Measurements from ENCODE around the gene AVPI1. TPM values are rescaled to one million over a fixed set of nuclear protein-coding genes. Genes with fewer than 3 reads are reported as not detected.

AVPI1 gene, protein sequence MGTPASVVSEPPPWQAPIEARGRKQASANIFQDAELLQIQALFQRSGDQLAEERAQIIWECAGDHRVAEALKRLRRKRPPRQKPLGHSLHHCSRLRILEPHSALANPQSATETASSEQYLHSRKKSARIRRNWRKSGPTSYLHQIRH
- 4.4 and 5.6 TPM in 2 replicates for total RNA-seq

DNA sequence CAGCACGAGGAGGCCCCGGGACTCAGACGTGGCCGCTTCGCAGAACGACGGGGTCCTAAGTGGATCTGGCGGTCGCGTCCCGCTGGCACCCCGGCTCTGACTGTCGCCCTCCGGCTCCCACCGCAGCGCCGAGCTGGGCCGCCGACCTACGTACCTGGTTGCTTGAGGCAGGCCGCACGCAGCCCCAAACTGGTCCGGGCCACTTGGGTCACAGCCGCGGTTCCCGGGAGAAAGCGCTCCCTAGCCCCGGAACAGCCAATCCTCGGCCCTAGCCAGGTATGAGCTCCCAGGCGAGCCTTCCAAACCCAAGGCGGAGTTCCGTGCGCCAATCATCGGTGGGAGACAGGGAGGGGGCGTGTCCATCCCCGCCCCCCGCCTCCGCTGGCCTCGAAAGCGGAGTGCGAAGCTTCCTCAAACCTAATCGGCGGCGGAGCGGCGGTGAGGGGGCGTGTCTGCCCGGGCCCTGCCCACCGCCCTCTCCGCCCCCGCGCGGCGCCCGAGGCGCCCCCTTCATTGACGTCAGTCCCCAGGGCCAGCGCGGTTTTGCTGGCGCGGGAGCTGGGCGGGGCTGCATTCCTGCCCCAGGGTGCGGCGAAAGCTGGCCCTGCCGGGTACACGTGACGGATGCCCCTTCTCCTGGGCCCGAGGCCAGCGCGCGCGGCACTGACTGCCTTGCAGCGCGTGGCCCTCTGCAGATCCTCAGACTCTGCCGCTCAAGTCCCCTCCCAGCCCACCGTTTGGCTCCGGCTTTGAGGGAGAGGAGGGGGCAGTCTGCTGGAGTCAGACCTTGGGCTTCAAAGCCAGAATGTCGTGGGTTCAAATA lies at the start of gene AVPI1:
TSS of gene AVPI1 (minus strand) at position 280 of the 823 bp plus-strand sequence. CDS start 7,336 bp downstream, outside the sequence.
- peak; percentile 97 for DNase-seq

DNA sequence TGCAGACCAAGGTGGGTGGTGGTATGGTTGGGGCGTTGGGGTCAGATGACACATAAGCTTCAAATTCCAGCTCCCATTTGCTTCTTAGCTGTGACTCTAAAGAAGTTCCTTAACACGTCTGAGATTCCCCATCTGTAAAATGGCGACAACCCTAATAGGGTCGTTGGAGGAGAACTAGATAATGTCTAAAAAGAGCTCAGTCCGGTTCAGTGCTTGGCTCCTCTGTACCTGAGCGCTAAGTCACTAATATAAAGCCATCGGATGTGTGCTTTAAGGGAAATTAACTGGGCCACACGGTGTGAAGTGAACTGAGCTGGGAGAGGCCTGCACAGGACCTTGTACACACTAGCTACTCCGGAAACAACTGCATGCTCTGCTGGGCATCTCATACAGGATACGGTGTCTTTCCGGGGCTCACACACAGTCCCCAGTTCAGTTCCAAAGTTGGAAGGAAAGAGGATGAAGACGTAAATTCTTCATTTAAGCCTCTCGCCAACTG lies 49.4 kb upstream of the AVPI1 start:
- no peak for DNase-seq

DNA sequence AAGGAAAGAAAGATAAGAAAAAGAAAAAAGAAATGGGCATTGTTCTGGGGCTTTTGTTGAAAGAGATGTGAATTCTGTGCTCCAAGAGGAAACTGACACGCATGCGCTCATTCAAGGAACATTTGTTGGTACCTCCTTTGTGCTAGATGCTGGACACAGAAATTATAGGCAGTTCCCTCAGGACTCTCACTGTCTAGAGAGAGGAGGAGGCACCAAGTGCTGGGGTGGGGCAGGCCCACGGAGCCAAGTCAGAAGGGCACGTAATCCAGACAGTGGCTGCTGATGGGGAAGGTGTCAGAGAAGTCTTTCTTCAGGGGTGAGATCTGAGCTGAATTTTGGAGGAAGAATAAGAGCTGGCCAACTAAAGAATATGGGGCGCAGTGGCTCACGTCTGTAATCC lies 47.0 kb upstream of the AVPI1 start:
- no peak for DNase-seq

DNA sequence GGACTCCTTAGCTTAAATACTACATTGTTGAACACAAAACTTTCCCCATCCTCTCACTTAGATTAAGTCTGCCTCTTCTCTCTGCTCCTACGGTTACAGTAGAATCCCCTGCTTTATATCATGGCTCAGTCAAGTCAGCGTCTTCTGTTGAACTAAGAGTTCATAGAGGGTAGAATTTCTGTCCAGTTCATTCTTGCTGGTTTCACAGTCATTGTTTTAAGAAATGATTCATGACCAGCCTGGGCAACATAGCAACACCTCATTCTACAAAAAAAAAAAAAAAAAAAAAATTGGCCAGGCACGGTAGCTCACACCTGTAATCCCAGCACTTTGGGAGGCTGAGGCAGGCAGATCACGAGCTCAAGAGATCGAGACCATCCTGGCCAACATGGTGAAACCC lies 46.2 kb upstream of the AVPI1 start:
- no peak for DNase-seq

DNA sequence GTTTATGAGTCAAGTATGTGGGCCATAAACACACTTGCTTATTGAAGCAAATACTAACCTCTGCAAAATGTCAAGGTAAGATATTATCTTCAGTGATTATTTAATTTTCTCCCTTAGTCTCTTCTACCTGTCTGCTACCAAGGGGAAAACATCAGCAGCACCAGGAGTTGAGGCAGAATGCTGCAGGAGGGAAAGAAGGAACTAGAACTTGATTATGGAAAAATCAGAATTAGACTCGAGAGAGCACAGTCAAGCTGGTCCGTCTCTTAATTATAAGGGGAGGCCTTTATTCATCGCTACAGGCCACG lies 45.0 kb upstream of the AVPI1 start:
- no peak for DNase-seq

DNA sequence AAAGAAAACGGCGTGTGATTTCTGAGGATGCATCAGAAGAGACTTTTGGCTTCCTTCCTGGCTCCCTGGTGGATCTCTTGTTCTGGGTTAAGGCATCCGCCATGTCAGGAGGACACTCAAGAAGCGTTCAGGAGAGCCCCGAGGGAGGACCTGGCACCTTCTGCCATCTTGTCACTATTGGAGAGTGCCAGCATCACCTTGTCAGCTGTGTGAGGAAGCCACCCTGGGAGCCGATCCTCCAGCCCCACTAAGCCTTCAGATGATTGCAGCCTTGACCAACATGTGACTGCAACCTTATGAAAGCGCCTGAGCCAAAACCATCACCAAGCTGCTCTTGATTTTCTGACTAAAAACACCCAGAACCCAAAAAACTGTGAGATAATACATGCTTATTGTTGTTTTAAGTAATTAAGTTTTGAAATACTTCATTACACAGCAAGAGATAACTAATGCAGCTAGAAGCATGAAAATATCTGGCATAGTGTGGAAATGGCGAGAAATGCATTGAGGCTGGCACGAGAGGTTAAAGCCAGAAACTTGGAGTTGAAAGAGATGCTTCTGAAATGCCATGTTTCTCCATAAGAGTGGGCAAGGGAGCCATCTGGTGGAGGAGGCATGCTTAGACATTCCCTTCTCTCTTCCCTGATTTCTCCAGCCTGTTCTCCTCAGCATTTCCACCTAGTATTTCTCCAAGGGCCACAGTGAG lies 44.5 kb upstream of the AVPI1 start:
- peak; percentile 87 for DNase-seq

DNA sequence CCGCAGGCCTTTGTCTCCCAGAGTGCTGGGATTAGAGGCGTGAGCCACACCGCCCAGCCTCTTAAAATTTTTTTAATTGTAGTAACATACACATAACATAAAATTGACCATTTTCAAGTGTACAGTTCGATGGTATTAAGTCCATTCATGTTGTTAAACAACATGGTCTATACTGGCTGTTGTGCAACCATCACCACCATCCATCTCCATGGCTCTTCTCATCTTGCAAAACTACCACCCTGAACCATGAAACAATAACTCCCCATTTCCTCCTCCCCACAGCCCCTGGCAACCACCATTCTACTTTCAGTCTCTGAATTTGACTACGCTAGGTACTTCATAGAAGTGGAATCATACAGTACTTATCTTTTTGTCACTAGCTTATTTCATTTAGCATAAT lies 42.0 kb upstream of the AVPI1 start:
- DNase-seq: no peak

DNA sequence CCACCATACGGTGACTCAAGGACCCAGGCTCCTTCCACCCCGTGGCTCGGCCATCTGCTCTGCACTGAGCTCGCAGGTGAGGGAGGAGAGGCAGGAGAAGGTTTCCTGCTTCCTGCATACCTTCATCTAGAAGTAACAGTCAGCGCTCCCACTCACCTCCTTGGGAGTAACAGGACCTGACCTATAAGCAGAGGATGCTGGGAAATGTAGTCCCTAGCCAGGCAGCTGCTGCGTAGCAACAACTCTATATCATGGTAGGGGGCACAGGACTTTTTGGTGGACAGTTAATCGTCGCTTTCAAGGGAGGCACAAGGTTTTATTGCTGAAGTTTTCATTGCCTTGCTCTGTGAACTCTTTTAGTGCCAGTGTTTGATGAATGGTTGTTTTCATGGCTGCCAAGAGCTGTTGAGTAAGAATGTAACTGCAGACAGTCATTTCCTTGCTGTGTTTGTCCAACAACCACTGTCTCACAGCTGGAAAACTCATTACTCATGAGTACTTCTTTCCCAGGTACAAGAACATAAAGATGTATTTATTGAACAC lies 39.7 kb upstream of the AVPI1 start:
- DNase-seq: peak; percentile 78

DNA sequence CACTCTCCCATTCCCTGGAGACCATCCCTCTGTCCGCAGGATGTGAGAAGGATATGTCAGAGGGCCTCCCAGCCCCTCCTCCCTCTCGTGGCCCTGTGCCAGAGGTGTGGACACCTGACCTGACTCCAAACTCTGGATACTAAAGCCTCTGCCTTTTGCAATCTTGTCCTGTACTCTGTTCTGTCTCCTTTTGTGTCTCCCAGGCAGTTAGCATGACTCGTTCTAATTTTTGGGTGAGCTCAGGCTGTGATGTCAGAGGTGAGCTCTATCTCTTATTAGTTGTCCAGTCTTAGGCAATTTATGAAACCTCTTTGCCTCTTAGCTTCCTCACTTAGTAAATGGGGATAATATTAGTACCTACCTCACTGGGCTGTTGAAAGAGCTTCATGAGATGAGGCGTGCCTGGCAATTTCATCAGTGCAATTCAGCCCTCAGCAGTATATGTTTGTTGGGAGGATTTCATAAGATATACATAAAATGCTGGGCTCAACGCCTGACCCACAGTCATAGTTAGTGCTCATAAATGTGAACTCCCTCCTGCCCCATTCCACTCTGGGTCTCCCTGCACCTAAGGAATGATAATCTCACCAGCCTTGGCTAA lies 37.4 kb upstream of the AVPI1 start:
- DNase-seq: no peak

DNA sequence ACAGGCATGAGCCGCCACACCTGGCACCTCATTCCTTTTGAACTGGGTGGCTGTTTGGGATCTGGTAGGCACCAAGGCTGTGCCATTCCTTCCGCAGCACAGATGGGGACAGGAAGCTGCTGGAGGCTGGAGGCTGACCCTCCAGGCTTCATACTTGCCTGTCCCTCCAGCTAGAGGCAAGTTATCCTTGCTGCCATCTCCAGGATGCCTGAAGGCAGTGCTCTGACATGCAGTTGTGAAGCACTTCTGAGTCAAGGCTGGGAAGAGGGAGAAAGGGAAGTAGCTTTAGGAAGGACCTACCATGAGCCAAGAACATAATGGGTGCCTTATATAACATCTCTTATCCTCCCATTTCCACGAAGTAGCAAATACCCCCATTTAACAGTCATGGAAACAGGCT lies 36.0 kb upstream of the AVPI1 start:
- DNase-seq: no peak

DNA sequence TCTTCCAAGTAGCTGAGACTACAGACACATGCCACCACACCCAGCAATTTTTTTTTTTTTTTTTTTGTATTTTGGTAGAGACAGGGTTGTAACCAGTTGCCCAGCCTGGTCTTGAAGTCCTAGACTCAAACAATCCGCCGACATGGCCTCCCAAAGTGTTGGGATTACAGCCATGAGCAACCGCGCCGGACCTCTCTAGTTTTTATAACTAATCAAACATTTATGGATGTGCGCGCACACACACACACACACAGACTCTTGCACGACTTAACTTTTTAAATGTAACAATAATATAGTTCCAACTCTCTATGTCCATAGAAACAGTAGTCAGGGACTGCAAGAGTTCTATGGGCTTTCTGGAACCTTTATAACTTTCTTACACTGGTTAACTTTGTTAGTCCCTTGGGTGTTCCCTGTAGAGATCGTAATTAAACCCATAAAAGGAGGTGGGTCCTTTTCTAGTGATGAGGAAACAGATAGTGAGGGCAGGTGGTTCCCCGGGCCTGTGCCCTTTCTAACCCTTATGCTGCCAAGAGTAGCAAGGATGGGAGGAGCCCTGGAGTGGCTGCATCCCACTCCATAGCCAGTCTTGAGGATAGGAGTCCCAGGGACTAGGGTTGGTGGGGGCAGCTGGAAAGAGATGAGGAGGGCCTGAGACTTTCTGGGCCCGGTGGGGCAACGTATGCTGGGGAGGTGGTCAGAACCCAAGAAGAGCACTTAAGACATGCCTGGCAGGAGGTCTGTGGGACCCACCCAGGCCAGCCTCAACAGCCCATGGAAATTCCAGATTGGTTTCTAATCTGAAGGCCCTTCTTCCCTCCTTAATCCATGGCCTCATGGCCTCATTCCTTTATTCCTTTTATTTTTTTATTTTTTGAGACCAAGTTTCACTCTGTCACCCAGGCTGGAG lies 35.1 kb upstream of the AVPI1 start:
- DNase-seq: no peak

DNA sequence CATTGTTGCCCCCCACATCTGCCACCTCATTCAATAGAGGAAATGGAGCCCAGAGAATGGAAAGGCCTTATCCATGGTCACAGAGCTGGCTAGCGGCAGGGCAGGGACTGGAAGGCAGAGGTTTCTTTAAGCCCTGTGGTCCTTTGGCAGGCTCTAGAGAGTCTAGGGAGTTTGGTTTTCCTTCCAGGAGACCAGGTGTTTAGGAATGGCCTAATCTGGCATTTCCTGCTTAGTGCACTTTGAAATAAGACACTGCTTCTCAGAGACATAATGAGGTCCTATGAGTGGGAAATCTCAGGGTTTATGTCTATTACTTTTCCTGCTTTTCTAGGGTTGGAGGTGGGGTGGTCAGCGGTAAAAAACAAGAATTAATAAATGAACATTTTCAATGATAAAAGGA lies 32.6 kb upstream of the AVPI1 start:
- no peak for DNase-seq

DNA sequence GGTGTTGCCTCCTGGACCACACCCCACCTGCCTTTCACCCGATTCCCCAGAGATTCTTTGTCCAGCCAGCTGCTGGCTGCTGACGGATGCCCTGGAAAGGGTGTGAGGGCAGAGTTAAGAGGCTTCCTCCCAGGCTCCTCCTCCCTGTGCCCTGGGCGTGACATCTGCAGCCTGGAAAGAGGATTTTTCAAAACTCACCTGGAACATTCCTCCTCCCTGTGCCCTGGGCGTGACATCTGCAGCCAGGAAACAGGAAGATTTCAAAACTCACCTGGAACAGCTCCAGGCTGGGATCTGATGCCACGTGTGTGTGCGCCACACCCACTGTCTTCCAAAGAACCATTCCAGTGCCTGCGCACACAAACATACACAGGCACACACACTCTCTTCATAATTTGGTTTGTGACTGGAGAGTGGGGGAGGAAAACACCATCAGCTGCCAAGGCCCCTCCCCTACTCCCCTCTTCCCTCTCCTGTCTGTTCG lies 31.7 kb upstream of the AVPI1 start:
- no peak for DNase-seq

DNA sequence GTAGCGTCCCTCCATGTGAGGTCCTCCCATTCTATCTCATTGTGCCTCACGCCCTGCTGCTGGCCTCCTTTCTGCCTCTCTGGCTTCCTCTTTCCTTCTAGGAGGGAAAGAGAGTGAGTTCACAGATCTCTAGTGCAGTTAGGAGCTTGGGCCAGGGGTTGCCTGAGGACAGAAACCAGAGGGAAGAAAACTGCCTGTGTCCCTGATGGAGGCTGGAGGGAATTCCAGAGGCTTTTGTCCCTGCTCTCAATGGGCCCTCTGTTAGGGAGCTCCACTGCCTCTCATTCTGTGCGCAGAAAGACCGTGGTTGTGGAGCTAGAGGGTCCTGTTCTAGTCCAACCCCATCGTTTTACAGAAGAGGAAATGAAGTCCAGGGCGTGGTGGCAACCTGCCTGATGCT lies 31.1 kb upstream of the AVPI1 start:
- no peak for DNase-seq

DNA sequence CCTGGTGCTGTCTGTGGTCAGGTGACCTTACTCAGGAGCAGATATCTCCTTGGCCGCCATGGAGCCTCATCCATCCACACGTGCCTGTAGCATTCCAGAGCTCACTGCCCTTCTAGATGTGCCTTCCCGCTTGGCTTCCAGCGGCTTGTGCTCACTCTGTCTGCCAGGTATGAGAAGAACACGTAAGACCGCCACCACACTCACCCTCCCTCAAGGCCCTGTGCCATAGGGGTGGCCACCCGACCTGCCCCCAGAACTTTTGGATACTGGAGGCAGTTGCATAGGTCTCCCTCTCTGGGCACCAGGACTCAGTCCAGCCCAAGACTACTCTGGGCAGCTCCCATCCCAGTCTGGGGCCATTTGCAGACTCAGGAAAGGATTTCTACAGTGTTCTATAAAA lies 30.6 kb upstream of the AVPI1 start:
- DNase-seq: no peak

DNA sequence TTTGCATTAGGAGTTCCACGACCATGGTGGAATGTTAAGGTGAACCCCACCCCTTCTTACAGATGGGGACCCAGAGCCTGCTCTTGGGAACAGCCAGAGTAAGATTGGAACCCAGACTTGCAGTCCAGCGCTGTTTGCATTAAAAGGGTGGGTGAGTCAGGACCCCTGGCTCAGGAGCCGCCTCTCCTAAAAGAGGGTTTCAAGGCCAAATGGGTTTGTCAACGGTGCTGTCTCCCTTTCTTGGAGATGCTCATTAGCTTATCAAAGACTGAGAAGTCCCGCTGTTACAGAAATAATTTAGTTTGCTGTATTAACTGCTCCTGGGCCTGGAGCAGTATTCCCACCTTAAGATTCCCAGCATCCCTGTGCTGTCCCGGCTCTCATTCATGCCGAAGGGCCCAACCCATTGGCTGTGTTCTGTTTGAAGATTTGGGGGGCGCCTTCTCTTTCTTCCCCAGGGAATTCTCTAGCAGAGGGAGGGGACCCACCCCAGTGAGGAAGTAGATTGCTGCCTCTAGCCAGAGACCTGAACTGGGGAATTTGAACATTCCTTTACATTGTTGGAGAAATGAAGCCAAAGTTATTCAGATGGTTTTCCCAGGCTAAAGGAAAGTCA lies 28.3 kb upstream of the AVPI1 start:
- no peak for DNase-seq

DNA sequence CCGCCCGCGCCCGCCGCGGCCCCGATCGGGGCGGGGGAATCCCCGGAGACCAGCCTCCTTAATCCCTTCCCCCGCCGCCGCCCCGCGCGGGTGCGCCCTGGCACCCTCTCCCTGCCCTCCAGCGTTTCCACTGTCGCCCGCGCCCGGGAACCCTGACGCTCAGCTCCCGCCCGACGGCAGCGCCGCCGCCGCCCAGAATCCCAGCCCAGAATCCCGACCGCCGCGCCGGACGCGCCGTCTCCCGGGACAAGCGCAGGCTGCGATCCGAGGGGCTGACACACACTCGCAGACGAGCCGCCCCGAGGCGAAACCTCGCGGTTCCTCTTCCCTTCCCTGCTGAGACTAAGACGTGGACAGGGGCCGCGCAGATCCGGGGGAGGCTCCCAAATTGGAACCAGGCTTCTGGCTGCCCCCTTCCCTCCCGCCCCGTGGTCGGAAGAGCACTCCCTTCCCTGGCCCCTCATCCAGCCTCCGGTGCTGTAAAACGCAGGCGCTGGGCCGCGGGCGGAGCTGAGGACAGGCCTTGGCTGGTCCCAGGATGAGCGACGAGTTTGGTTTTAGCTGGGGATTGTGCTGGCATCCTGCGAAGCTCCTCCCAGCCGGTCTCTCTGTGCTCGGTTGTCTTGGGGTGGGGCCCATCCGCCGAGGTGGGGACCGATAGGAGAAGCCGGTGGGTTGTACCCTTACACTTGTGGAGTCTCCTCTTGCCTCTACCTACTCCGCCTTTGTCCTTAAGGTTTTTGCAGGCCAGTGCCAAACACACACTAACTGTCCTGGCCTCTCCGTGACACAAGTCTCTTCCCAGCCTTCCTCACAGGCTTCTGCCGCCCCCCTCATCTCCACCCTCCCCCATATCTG lies 27.6 kb upstream of the AVPI1 start:
- DNase-seq: peak; percentile 64

DNA sequence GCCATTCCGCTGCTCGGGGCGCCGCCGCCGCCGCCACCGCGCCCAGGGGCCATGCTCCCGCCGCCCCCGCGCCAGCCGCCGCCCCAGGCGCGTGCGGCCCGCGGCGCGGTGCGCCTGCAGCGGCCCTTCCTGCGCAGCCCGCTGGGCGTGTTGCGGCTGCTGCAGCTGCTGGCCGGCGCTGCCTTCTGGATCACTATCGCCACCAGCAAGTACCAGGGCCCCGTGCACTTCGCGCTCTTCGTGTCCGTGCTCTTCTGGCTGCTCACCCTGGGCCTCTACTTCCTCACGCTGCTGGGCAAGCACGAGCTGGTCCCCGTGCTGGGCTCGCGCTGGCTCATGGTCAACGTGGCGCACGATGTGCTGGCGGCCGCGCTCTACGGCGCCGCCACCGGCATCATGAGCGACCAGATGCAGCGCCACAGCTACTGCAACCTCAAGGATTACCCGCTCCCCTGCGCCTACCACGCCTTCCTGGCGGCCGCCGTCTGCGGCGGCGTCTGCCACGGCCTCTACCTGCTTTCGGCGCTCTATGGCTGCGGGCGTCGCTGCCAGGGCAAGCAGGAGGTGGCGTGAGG lies 26.9 kb upstream of the AVPI1 start:
- peak; percentile 86 for DNase-seq

DNA sequence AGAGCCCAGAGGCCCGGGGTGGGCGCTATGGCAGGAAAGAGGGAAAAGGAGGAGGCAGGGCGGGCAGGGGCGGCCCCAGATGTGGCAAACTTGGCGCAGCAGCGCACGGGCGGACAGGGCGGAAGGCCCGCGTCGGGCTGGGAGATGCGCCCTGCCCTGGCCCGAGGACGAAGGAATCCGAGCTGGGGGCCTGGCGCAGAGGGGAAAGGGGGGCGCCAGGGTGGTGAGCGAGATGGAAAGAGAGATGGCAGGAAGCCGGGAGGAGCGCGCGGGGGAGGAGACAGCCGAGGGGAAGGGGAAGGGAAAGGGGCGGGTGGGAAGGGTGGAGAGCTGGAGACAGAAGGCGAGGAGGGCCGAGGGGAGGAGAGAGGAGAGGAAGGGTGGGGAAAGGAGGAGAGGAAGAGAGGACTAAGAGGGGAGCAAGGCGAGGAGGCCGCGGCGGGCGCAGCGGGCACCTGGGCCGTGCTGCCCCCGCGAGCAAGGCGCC lies 26.3 kb upstream of the AVPI1 start, which contains the start of gene MARVELD1:
TSS of gene MARVELD1 (plus strand) at position 392 of the 487 bp plus-strand sequence. CDS start 147 bp downstream, outside the sequence.
- peak; percentile 42 for DNase-seq

Data from dermis blood vessel endothelial cell (primary cell).